ENCODE results near the gene ATP1A1.

Gene ATP1A1

GRCh38 chr1:116446686-116447085 is 73.6 kb downstream of the ATP1A1 start:
- no peak for DNase-seq

- DNase-seq, result no peak
These were observed 75.8 kb downstream of the ATP1A1 start for GRCh38 chr1:116448785-116449385.

- DNase-seq, result no peak
These were observed 76.5 kb downstream of the ATP1A1 start for GRCh38 chr1:116449578-116449977.

GRCh38 chr1:116451702-116452101 is 78.7 kb downstream of the ATP1A1 start:
- no peak for DNase-seq

- DNase-seq, result no peak
These were observed 80.4 kb downstream of the ATP1A1 start for GRCh38 chr1:116453481-116453880.

- no peak for DNase-seq
These were observed 80.9 kb downstream of the ATP1A1 start for GRCh38 chr1:116453906-116454305.

Measured in NCI-H1930 (cell line).